Erythroblast (primary cell): ENCODE data around the gene HLA-C.

Source experiments
- GATA1 ChIP-seq: IDR thresholded peaks from 2 replicates; pipeline ENCODE4 v1.6.1; 2011; ENCODE audit warnings: low read depth, mild to moderate bottlenecking, control low read depth, low read length, moderate library complexity
- POLR2A ChIP-seq: IDR thresholded peaks from 2 replicates; pipeline ENCODE4 v1.6.1; 2011; ENCODE audit warnings: mild to moderate bottlenecking, low read length

DNA sequence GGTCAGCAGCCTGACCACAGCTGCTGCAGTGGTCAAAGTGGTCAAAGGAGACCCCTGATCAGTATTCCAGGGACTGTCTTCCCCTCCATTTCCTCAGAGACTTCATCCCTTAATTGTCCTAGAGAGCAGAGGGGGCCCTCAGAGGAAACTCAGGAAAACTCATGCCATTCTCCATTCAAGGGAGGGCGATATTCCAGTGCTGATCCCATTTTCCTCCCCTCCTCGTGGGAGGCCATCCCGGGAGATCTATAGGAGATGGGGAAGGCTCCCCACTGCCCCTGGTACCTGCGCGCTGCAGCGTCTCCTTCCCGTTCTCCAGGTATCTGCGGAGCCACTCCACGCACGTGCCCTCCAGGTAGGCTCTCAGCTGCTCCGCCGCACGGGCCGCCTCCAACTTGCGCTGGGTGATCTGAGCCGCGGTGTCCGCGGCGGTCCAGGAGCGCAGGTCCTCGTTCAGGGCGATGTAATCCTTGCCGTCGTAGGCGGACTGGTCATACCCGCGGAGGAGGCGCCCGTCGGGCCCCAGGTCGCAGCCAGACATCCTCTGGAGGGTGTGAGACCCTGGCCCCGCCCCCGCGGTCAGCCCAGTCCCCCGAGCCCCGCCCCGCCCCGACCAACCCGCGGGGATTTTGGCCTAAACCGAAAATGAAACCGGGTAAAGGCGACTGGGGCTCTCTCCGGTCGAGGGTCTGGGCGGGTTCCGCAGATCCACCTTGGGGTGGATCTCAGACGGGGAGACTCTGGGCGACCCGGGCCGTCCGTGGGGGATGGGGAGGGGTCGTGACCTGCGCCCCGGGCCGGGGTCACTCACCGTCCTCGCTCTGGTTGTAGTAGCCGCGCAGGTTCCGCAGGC, 878 bp downstream of the HLA-C start:
- no peak for TF ChIP-seq POLR2A
- TF ChIP-seq GATA1, result no peak
